ENCODE results near the gene SEL1L2. TPM values are rescaled to one million over a fixed set of nuclear protein-coding genes. Genes with fewer than 3 reads are reported as not detected.

Gene SEL1L2
- total RNA-seq, 1 experiment from 2014 or later: not detected

DNA sequence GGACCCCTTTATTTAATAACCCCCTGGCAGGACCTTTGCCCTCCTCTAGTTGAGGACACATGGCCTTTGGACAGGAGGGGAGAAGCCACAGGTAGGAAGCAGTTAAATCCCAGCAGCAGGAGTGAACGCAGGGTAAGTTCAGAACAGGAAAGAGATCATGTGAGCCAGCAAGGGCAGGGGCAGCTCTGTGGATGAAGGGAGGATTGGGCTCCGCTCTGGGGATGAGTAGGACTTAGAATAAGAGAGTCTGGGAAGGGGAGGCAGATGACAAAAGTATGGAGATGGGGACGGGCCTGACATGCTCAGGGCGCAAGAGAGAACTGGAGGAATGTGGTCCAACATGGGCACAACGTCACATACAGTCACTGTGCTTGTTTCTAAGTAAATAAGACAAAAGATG lies 116.6 kb downstream of the SEL1L2 start:
- H3K9me3 Mint-ChIP-seq (ENCODE audit: low read depth, unreplicated experiment): no peaks in the 10 kb centered on the region
- no peaks in the 10 kb centered on the region for H3K27me3 Mint-ChIP-seq (ENCODE audit: unreplicated experiment)
- H3K36me3 Mint-ChIP-seq (ENCODE audit: insufficient read depth, unreplicated experiment): no peaks in the 10 kb centered on the region
- CTCF ChIA-PET: no interaction called here
- no peak for TF ChIP-seq CTCF (IDR thresholded peaks at IDR 0.05; ENCODE audit: unreplicated experiment)
- no peak for DNase-seq
- H3K4me3 Mint-ChIP-seq (ENCODE audit: low read depth, unreplicated experiment): no peak overlapping the region
- intact Hi-C loops (cut with micrococcal nuclease; ENCODE audit: unreplicated experiment): no loop called here
- no peaks in the 10 kb centered on the region for H3K4me1 Mint-ChIP-seq (ENCODE audit: low read depth, unreplicated experiment)
- no TSS peak for BruUV-seq (replicated peaks)
- no peak overlapping the region for H3K27ac Mint-ChIP-seq (ENCODE audit: unreplicated experiment)

- CTCF ChIA-PET: interaction anchor here (0.7 kb wide), 1 partner anchor 56 kb away, joined by 6 read pairs; no protein-coding TSS in a partner anchor
These were observed 120.2 kb downstream of the SEL1L2 start for GRCh38 chr20:13870170-13870748.

DNA sequence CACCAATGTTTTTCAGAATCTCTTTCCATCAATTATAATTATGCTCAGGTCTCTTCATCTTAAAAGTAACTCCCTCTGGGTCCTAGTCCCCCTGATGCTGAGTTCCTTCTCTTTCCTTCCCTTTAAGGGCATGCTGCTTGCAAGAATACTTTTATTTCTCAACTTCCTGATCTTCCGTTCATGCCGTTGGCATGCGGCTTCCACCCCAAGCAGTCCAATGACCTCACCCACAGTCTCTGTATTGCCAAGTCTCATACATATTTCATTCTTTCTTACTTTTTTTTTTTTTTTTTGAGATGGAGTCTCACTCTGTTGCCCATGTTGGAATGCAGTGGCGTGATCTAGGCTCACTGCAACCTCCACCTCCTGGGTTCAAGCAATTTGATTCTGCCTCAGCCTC lies 122.1 kb downstream of the SEL1L2 start:
- BruUV-seq (replicated peaks): no TSS peak
- no peaks in the 10 kb centered on the region for H3K36me3 Mint-ChIP-seq (ENCODE audit: insufficient read depth, unreplicated experiment)
- CTCF ChIA-PET: no interaction called here
- no peak for TF ChIP-seq CTCF (IDR thresholded peaks at IDR 0.05; ENCODE audit: unreplicated experiment)
- H3K9me3 Mint-ChIP-seq (ENCODE audit: low read depth, unreplicated experiment): no peaks in the 10 kb centered on the region
- H3K4me3 Mint-ChIP-seq (ENCODE audit: low read depth, unreplicated experiment): no peak overlapping the region
- peaks cover 14% of the 10 kb centered on the region for H3K27me3 Mint-ChIP-seq (ENCODE audit: unreplicated experiment)
- intact Hi-C loops (cut with micrococcal nuclease; ENCODE audit: unreplicated experiment): no loop called here
- no peak overlapping the region for H3K27ac Mint-ChIP-seq (ENCODE audit: unreplicated experiment)
- no peak for DNase-seq
- no peaks in the 10 kb centered on the region for H3K4me1 Mint-ChIP-seq (ENCODE audit: low read depth, unreplicated experiment)

More at GRCh38 chr20:13870170-13870748, 120.2 kb downstream of the SEL1L2 start:
- Mint-ChIP-seq H3K4me1 (ENCODE audit: low read depth, unreplicated experiment) (no peaks in the 10 kb centered on the region), H3K27me3 (ENCODE audit: unreplicated experiment) (peaks cover 11% of the 10 kb centered on the region), H3K4me3 (ENCODE audit: low read depth, unreplicated experiment) (no peak overlapping the region), H3K9me3 (ENCODE audit: low read depth, unreplicated experiment) (no peaks in the 10 kb centered on the region), H3K27ac (ENCODE audit: unreplicated experiment) (no peak overlapping the region), H3K36me3 (ENCODE audit: insufficient read depth, unreplicated experiment) (no peaks in the 10 kb centered on the region)
- intact Hi-C loops (cut with micrococcal nuclease; ENCODE audit: unreplicated experiment): no loop called here
- no peak for TF ChIP-seq CTCF (IDR thresholded peaks at IDR 0.05; ENCODE audit: unreplicated experiment)
- DNase-seq: no peak
- BruUV-seq (replicated peaks): no TSS peak

DNA sequence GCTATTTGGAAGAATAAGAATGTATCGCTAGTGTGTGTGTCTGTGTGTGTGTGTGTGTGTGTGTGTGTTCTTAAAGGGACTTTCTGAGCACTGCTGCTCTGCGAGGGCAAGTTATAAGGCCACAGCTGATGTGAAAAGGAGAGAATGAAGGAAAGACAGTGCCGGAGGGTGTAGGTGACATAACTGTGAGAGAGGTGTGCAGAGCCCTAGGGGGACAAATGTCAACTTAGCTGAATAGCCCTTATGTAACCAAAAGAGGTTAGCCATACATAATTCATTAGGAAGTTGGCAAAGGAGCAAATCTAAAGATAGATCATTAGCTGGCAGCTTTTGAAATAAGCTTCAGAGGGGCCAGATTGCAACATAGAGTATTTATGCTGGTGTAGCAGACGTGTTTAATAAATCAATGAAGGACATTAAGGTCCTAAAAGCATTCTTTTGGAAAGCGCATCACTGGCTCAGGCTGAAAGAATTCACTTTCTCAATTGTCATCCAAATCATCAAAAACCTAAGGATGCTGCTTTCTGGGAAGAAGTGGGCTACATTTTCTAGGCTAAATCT lies 124.5 kb downstream of the SEL1L2 start:
- Mint-ChIP-seq H3K27ac (ENCODE audit: unreplicated experiment) (no peak overlapping the region), H3K27me3 (ENCODE audit: unreplicated experiment) (peaks cover 29% of the 10 kb centered on the region), H3K9me3 (ENCODE audit: low read depth, unreplicated experiment) (no peaks in the 10 kb centered on the region), H3K4me3 (ENCODE audit: low read depth, unreplicated experiment) (no peak overlapping the region), H3K36me3 (ENCODE audit: insufficient read depth, unreplicated experiment) (no peaks in the 10 kb centered on the region), H3K4me1 (ENCODE audit: low read depth, unreplicated experiment) (no peaks in the 10 kb centered on the region)
- intact Hi-C loops (cut with micrococcal nuclease; ENCODE audit: unreplicated experiment): no loop called here
- no peak for TF ChIP-seq CTCF (IDR thresholded peaks at IDR 0.05; ENCODE audit: unreplicated experiment)
- DNase-seq: no peak
- CTCF ChIA-PET: no interaction called here
- BruUV-seq (replicated peaks): no TSS peak

Data from Calu3 (cell line).